Uterus (tissue), 4 donors: ENCODE measurements around the gene FBRSL1. TPM values are rescaled to one million over a fixed set of nuclear protein-coding genes. Genes with fewer than 3 reads are reported as not detected.
"Not testable (repeated sequence)": the region's sequence is repeated elsewhere in the genome, so short reads cannot be mapped to it uniquely, and the experiment has no call there.

Source experiments
- DNase-seq, 2 donors: peaks; one replicate each; pipeline ENCODE4 v3.0.0-alpha.2; 2019 to 2020
- H3K27ac ChIP-seq, 2 donors: fragments of 200-600 bp; sonication (generic); 1 replicate in 1 of 2; 2 replicates in 1 of 2; pipeline ENCODE4 v1.5.1; 2016 to 2018
- H3K27me3 ChIP-seq, 2 donors: fragments of 200-600 bp; sonication (generic); one replicate each; pipeline ENCODE4 v1.5.1; 2018 to 2019; ENCODE audit warnings: control low read depth in 1 of 2
- H3K36me3 ChIP-seq, 2 donors: fragments of 200-600 bp; sonication (generic); one replicate each; pipeline ENCODE4 v1.5.1; 2019; ENCODE audit warnings: control low read depth in 1 of 2
- H3K4me1 ChIP-seq, 2 donors: fragments of 200-600 bp; sonication (generic); one replicate each; pipeline ENCODE4 v1.5.1; 2018 to 2019; ENCODE audit warnings: control low read depth in 1 of 2
- H3K4me3 ChIP-seq, 2 donors: fragments of 200-600 bp; sonication (generic); 1 replicate in 1 of 2; 2 replicates in 1 of 2; pipeline ENCODE4 v1.5.1; 2018 to 2019; ENCODE audit warnings: mild to moderate bottlenecking in 1 of 2
- H3K9me3 ChIP-seq, 2 donors: fragments of 200-600 bp; sonication (generic); one replicate each; pipeline ENCODE4 v1.5.1; 2019; ENCODE audit warnings: control low read depth in 1 of 2
- POLR2A ChIP-seq, 2 donors: fragments of 450-650 bp; IDR thresholded peaks; one replicate each; pipeline ENCODE4 v1.6.1; 2016; ENCODE audit warnings: antibody characterized with exemption in 2 of 2, mild to moderate bottlenecking in 1 of 2, moderate library complexity in 1 of 2
- intact Hi-C: fragments of 100-400 bp; cut with DNase I; formaldehyde crosslinking; loops from one replicate; pipeline ENCODE4 v1.15.1; 2023; ENCODE audit warnings: low total_unique reads
- total RNA-seq, 4 donors: library from RNA; depleted of rRNA in 3 of 4; stranded (reverse); fragments of >200 nt in 3 of 4; gene quantifications; one replicate each; pipeline versions ENCODE4 v1.1.0 to v1.2.4, GENCODE V29; 2014 to 2023
- TF ChIP-seq, protein P1 (sequence below), 4 experiments: fragments of 200-600 bp in 2 of 4; fragments of 450-650 bp in 2 of 4; sonication (generic) in 2 of 4; IDR thresholded peaks; one replicate each; pipeline ENCODE4 v1.5.1; 2016 to 2019; ENCODE audit warnings: antibody characterized with exemption in 4 of 4, mild to moderate bottlenecking in 2 of 4, moderate library complexity in 1 of 4
- donor health status: DM: yes; HTN: yes; CAD: no.

The FBRSL1 gene
- total RNA-seq, 4 donors from 2014 or later: 2.9 to 59.1 (median 31.8) TPM

DNA sequence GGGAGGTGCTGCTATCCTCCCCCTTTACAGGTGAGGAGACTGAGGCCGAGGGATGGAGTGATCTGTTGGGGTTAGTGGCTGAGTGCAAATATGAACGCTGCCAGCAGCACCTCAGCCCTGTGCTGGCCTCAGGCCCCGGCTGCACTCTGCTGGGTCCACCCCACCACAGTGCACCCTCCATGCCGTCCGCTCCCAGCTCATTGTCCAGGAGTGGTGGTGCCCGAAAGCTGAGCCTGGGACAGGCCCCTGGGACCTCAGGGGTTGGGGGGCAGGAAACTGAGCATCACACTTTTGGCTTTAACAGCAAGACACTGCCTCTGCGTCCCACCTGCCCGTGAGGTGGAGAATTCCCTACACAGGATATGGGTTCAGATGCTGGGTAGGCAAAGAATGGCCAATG is 31.5 kb upstream of the FBRSL1 start:
- intact Hi-C loops: no loop called here
- TF ChIP-seq POLR2A (IDR thresholded peaks at IDR 0.05): no peak
- TF ChIP-seq, protein P1, sequence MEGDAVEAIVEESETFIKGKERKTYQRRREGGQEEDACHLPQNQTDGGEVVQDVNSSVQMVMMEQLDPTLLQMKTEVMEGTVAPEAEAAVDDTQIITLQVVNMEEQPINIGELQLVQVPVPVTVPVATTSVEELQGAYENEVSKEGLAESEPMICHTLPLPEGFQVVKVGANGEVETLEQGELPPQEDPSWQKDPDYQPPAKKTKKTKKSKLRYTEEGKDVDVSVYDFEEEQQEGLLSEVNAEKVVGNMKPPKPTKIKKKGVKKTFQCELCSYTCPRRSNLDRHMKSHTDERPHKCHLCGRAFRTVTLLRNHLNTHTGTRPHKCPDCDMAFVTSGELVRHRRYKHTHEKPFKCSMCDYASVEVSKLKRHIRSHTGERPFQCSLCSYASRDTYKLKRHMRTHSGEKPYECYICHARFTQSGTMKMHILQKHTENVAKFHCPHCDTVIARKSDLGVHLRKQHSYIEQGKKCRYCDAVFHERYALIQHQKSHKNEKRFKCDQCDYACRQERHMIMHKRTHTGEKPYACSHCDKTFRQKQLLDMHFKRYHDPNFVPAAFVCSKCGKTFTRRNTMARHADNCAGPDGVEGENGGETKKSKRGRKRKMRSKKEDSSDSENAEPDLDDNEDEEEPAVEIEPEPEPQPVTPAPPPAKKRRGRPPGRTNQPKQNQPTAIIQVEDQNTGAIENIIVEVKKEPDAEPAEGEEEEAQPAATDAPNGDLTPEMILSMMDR (IDR thresholded peaks at IDR 0.05): no peak
- H3K27me3 ChIP-seq: no peaks in the 10 kb centered on the region
- no peak overlapping the region for H3K4me3 ChIP-seq
- DNase-seq: no peak
- H3K27ac ChIP-seq: no peak overlapping the region
- H3K9me3 ChIP-seq: no peaks in the 10 kb centered on the region
- H3K4me1 ChIP-seq: no peaks in the 10 kb centered on the region
- no peaks in the 10 kb centered on the region for H3K36me3 ChIP-seq

DNA sequence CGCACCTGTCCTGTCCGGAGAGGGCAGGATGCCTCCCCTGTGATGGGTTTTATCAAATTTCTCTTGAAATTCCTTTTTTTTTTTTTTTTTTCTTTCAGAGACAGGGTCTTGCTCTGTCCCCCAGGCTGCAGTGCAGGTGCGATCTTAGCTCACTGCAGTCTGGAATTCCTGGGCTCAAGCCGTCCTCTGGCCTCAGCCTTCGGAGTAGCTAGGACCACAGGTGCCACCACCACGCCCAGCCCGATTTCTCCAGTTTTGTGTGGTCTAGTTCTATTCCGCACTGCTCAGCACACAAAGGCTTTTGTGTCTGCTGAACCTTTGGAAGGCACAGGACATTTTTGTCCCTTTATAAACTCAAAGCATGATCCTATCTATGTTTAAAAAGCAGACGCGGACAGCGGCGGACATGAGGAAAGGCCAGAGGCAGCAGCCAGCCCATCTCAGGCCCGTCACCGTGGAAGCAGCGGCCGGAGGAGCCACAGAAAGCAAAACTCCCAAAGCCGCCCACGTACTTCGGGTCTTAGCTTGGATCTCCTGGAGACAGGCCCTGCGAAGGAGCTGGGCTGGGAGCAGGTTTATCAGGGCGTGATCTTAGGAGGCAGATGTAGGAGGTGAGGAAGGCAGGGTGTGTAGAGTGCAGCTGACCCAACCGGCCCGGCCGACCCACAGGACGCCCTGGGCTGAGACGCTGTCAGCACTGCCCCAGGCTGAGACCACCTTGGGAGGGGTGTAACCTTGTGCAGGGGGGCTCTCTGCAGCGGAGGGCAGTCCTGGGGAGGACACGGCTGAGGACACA is 30.9 kb upstream of the FBRSL1 start:
- Histone ChIP-seq H3K4me3 (no peak overlapping the region), H3K9me3 (no peaks in the 10 kb centered on the region), H3K4me1 (no peaks in the 10 kb centered on the region), H3K27me3 (no peaks in the 10 kb centered on the region), H3K27ac (no peak overlapping the region), H3K36me3 (no peaks in the 10 kb centered on the region)
- TF ChIP-seq, protein P1 (IDR thresholded peaks at IDR 0.05): no peak
- no peak for TF ChIP-seq POLR2A (IDR thresholded peaks at IDR 0.05)
- intact Hi-C loops: no loop called here
- no peak for DNase-seq

DNA sequence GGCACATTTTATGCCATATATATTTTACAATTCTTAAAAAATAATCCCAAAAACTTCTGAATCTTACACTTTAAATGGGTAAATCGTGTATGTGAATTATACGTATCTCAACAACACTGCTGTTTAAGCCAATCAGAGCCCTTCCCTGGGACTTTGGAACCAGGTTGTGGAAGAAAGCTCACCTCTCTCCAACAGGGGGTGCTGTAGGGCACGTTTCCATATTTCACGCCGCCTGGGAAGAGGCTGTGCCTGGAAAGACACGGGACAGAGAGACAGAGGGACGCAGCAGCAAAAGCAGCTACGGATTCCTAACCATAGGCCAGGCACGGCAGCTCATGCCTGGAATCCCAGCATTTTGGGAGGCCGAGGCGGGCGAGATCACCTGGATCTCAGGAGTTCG is 29.4 kb upstream of the FBRSL1 start:
- Histone ChIP-seq H3K27me3 (no peaks in the 10 kb centered on the region), H3K9me3 (no peaks in the 10 kb centered on the region), H3K4me1 (no peaks in the 10 kb centered on the region), H3K4me3 (no peak overlapping the region), H3K27ac (no peak overlapping the region), H3K36me3 (no peaks in the 10 kb centered on the region)
- intact Hi-C loops: no loop called here
- TF ChIP-seq, protein P1 (IDR thresholded peaks at IDR 0.05): no peak
- TF ChIP-seq POLR2A (IDR thresholded peaks at IDR 0.05): no peak
- no peak for DNase-seq

DNA sequence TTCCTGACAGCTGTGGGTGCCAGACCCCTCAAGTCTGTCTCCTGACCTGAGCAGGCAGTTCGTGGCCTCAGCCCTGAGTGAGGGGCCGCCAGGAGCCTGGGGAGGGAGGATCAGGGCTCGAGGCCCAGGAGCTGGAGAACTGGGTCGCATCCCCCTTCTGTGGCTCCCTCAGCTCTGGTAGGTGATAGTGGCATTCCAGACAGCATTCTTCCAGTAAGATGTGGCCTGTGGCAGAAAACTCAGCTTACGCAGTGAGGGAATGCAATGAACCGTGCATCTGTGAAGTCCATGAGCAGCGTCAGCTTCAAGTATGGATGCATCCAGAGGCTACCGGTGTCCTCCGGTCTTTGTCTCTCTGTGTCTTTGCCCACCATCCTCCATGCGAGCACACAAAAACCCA is 28.4 kb upstream of the FBRSL1 start:
- Histone ChIP-seq H3K27ac (no peak overlapping the region), H3K4me3 (no peak overlapping the region), H3K36me3 (no peaks in the 10 kb centered on the region), H3K9me3 (no peaks in the 10 kb centered on the region), H3K4me1 (no peaks in the 10 kb centered on the region), H3K27me3 (peaks cover 0 to 4% of the 10 kb centered on the region in 2 donors)
- DNase-seq: no peak
- intact Hi-C loops: no loop called here
- TF ChIP-seq POLR2A (IDR thresholded peaks at IDR 0.05): no peak
- TF ChIP-seq, protein P1 (IDR thresholded peaks at IDR 0.05): no peak

DNA sequence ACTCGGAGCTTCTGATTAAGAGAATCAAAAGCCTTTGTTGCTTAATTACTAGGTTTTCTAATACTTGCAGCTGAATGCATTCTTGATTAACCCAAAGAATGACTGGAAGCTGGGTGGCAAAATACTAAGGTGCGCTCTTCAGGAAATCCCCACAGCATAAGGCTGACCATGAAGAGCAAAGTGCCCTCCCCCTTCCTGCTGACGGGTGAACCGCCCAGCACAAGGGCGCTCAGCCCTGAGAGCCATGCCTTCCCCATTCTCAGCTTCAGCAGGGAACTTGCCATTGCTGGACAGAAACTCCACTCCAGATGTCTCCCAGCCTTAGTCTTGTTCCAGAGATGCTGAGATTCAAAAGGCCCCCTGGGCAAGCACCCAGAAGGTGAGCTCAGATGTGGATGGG is 27.2 kb upstream of the FBRSL1 start:
- Histone ChIP-seq H3K36me3 (no peaks in the 10 kb centered on the region), H3K4me1 (no peaks in the 10 kb centered on the region), H3K27me3 (peaks cover 0 to 9% of the 10 kb centered on the region in 2 donors), H3K4me3 (no peak overlapping the region), H3K27ac (no peak overlapping the region), H3K9me3 (no peaks in the 10 kb centered on the region)
- no peak for DNase-seq
- intact Hi-C loops: no loop called here
- TF ChIP-seq, protein P1 (IDR thresholded peaks at IDR 0.05): no peak
- TF ChIP-seq POLR2A (IDR thresholded peaks at IDR 0.05): no peak

DNA sequence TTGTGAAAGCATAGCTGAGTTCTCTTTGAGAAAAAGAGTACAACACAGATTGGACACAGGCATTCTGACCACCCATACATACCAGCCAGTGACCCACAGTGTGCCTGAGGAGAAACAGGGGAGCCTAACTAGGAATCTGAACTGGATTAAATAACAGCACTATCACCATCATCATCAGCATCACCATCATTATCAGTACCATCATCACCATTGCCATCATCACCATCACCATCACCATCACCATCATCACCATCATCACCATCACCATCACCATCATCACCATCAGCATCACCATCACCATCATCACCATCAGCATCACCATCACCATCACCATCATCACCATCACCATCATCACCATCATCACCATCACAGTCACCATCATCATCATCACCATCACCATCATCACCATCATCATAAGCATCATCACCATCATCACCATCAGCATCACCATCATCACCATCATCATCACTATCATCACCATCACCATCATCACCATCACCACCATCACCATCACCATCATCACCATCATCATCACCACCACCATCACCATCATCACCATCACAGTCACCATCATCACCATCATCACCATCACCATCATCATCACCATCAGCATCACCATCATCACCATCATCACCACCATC is 26.5 kb upstream of the FBRSL1 start:
- H3K4me3 ChIP-seq, H3K36me3 ChIP-seq, intact Hi-C loops, H3K27ac ChIP-seq, H3K4me1 ChIP-seq, H3K27me3 ChIP-seq, DNase-seq, H3K9me3 ChIP-seq: not testable (repeated sequence)

DNA sequence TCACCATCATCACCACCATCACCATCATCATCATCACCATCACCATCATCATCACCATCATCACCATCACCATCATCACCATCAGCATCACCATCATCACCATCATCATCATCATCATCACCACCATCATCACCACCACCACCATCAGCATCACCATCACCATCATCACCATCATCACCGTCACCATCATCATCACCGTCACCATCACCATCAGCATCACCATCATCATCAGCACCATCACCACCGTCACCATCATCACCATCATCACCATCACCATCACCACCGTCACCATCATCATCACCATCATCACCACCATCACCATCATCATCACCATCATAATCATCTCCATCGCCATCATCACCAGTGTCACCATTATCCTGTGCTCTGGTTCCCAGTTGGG is 25.6 kb upstream of the FBRSL1 start:
- H3K27ac ChIP-seq, H3K27me3 ChIP-seq, H3K9me3 ChIP-seq, DNase-seq, H3K4me3 ChIP-seq, H3K4me1 ChIP-seq, H3K36me3 ChIP-seq, intact Hi-C loops: not testable (repeated sequence)
